ENCODE data around the gene XPO5. TPM values are rescaled to one million over a fixed set of nuclear protein-coding genes. Genes with fewer than 3 reads are reported as not detected.

XPO5 gene
- total RNA-seq, 1 donor from 2014 or later: 53.0 TPM

- H3K9ac ChIP-seq (ENCODE audit: low read length): no peak overlapping the region
- FAIRE-seq: no peak
- H3K36me3 Mint-ChIP-seq (ENCODE audit: low read depth, unreplicated experiment): peaks cover 18% of the 10 kb centered on the region
Observed at GRCh38 chr6:43497689-43498088, 78.1 kb downstream of the XPO5 start.

GRCh38 chr6:43497129-43497396, 78.8 kb downstream of the XPO5 start:
- H3K9me3 Mint-ChIP-seq (ENCODE audit: unreplicated experiment): no peaks in the 10 kb centered on the region
- peak overlapping the region; percentile 67 for H3K4me3 Mint-ChIP-seq (ENCODE audit: unreplicated experiment)
- Histone ChIP-seq H3K9ac (ENCODE audit: low read length) (peak overlapping the region; percentile 16), H3K36me3 (ENCODE audit: insufficient read depth, low read length) (peaks cover 14% of the 10 kb centered on the region), H3K4me1 (ENCODE audit: insufficient read depth, low read length) (peaks cover 35% of the 10 kb centered on the region), H3K27ac (ENCODE audit: low read depth, low read length) (no peak overlapping the region), H3K9me3 (ENCODE audit: insufficient read depth, low read depth, low read length) (no peaks in the 10 kb centered on the region), H3K79me2 (ENCODE audit: insufficient read depth, low read length) (peaks cover 31% of the 10 kb centered on the region), H2AFZ (ENCODE audit: low read depth, low read length) (no peak overlapping the region), H4K20me1 (ENCODE audit: insufficient read depth, low read length) (peaks cover 72% of the 10 kb centered on the region), H3K4me2 (ENCODE audit: low read length) (peak overlapping the region; percentile 70), H3K4me3 (ENCODE audit: insufficient read depth, low read depth, low read length) (no peak overlapping the region), H3K27me3 (ENCODE audit: insufficient read depth, low read length) (no peaks in the 10 kb centered on the region)
- no peak for TF ChIP-seq EZH2 (IDR thresholded peaks at IDR 0.05; ENCODE audit: insufficient read depth, low read length)
- H3K27ac Mint-ChIP-seq (ENCODE audit: unreplicated experiment): no peak overlapping the region
- DNase-seq (ENCODE audit: low read depth): no peak
- H3K27me3 Mint-ChIP-seq (ENCODE audit: low read depth, unreplicated experiment): no peaks in the 10 kb centered on the region
- no peak for FAIRE-seq
- peaks cover 14% of the 10 kb centered on the region for H3K36me3 Mint-ChIP-seq (ENCODE audit: low read depth, unreplicated experiment)
- peaks cover 19% of the 10 kb centered on the region for H3K4me1 Mint-ChIP-seq (ENCODE audit: low read depth, unreplicated experiment)

More at GRCh38 chr6:43497689-43498088, 78.1 kb downstream of the XPO5 start:
- peaks cover 31% of the 10 kb centered on the region for H3K79me2 ChIP-seq (ENCODE audit: insufficient read depth, low read length)
- no peaks in the 10 kb centered on the region for H3K27me3 Mint-ChIP-seq (ENCODE audit: low read depth, unreplicated experiment)
- no peaks in the 10 kb centered on the region for H3K27me3 ChIP-seq (ENCODE audit: insufficient read depth, low read length)
- H3K9me3 Mint-ChIP-seq (ENCODE audit: unreplicated experiment): no peaks in the 10 kb centered on the region
- no peak overlapping the region for H3K4me3 ChIP-seq (ENCODE audit: insufficient read depth, low read depth, low read length)
- no peak overlapping the region for H2AFZ ChIP-seq (ENCODE audit: low read depth, low read length)
- no peak for TF ChIP-seq CTCF (IDR thresholded peaks at IDR 0.05; ENCODE audit: insufficient read depth, low read depth, low read length)
- no peak for TF ChIP-seq EZH2 (IDR thresholded peaks at IDR 0.05; ENCODE audit: insufficient read depth, low read length)
- no peak overlapping the region for H3K27ac ChIP-seq (ENCODE audit: low read depth, low read length)
- H3K36me3 ChIP-seq (ENCODE audit: insufficient read depth, low read length): peaks cover 18% of the 10 kb centered on the region
- no peak overlapping the region for H3K27ac Mint-ChIP-seq (ENCODE audit: unreplicated experiment)
- H3K9me3 ChIP-seq (ENCODE audit: insufficient read depth, low read depth, low read length): no peaks in the 10 kb centered on the region
- DNase-seq (ENCODE audit: low read depth): no peak
- H3K4me3 Mint-ChIP-seq (ENCODE audit: unreplicated experiment): no peak overlapping the region
- no peak overlapping the region for H3K4me2 ChIP-seq (ENCODE audit: low read length)
- peaks cover 29% of the 10 kb centered on the region for H3K4me1 ChIP-seq (ENCODE audit: insufficient read depth, low read length)
- peaks cover 17% of the 10 kb centered on the region for H3K4me1 Mint-ChIP-seq (ENCODE audit: low read depth, unreplicated experiment)
- H4K20me1 ChIP-seq (ENCODE audit: insufficient read depth, low read length): peaks cover 66% of the 10 kb centered on the region

- peaks cover 39% of the 10 kb centered on the region for H3K4me1 ChIP-seq (ENCODE audit: insufficient read depth, low read length)
- DNase-seq (ENCODE audit: low read depth): peak; percentile 52
- peak overlapping the region; percentile 70 for H3K4me2 ChIP-seq (ENCODE audit: low read length)
- H3K27me3 ChIP-seq (ENCODE audit: insufficient read depth, low read length): no peaks in the 10 kb centered on the region
- H3K36me3 ChIP-seq (ENCODE audit: insufficient read depth, low read length): peaks cover 14% of the 10 kb centered on the region
- Mint-ChIP-seq H3K4me1 (ENCODE audit: low read depth, unreplicated experiment) (peaks cover 19% of the 10 kb centered on the region), H3K27ac (ENCODE audit: unreplicated experiment) (peak overlapping the region; percentile 70), H3K27me3 (ENCODE audit: low read depth, unreplicated experiment) (no peaks in the 10 kb centered on the region), H3K9me3 (ENCODE audit: unreplicated experiment) (no peaks in the 10 kb centered on the region), H3K4me3 (ENCODE audit: unreplicated experiment) (no peak overlapping the region), H3K36me3 (ENCODE audit: low read depth, unreplicated experiment) (peaks cover 14% of the 10 kb centered on the region)
- peak overlapping the region; percentile 16 for H3K9ac ChIP-seq (ENCODE audit: low read length)
- TF ChIP-seq EZH2 (IDR thresholded peaks at IDR 0.05; ENCODE audit: insufficient read depth, low read length) (no peak), CTCF (IDR thresholded peaks at IDR 0.05; ENCODE audit: insufficient read depth, low read depth, low read length) (peak; percentile 29)
- H3K27ac ChIP-seq (ENCODE audit: low read depth, low read length): no peak overlapping the region
- FAIRE-seq: no peak
- peak overlapping the region; percentile 12 for H2AFZ ChIP-seq (ENCODE audit: low read depth, low read length)
- H4K20me1 ChIP-seq (ENCODE audit: insufficient read depth, low read length): peaks cover 77% of the 10 kb centered on the region
- peaks cover 34% of the 10 kb centered on the region for H3K79me2 ChIP-seq (ENCODE audit: insufficient read depth, low read length)
- H3K9me3 ChIP-seq (ENCODE audit: insufficient read depth, low read depth, low read length): no peaks in the 10 kb centered on the region
- no peak overlapping the region for H3K4me3 ChIP-seq (ENCODE audit: insufficient read depth, low read depth, low read length)
Observed at GRCh38 chr6:43496370-43497128, 79.3 kb downstream of the XPO5 start.
